Glomerular visceral epithelial cell (primary cell): ENCODE results near the gene SLC8A1.
"Not testable (repeated sequence)": the region's sequence is repeated elsewhere in the genome, so short reads cannot be mapped to it uniquely, and the experiment has no call there.

Experiments
- DNase-seq: peaks from one replicate; pipeline ENCODE4 v3.0.0-alpha.2; 2016; ENCODE audit errors: extremely low spot score

The SLC8A1 gene

DNA sequence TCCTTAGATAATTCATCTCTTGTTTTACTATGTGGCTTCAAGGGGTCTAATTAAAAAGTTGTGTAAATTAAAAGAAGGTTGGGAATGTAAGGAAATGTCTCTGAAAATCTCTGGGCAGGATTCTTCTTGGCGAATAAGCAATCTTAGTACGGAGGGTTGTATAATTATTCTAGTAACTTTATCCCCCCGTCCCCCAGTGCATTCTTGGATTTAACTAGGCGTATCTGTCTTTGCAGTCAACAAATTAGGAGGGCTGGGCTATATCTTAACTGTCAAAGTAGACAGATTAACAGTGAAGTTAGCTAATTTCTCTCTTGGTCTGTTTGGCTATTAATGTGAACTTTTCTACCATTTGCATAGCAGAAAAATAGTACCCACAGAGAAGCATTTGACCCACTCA is 343.0 kb downstream of the SLC8A1 start:
- no peak for DNase-seq

DNA sequence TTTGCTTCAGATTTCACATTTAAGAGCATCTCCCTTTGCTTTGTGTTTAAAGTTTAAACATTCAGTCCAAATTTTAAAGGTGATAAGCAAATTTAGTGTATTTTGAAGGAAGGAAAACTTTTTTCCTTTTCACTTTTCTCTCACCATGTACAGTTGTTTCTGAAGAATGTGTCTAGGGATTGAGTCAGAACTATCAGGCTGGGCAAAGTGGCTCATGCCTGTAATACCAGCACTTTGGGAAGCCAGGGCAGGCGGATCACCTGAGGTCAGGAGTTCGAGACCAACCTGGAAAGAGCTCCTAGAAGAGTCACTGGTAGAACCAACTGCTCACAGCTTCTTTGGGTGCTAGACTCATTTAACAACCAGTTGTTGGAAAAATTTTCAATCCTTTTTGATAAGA is 345.8 kb downstream of the SLC8A1 start:
- DNase-seq = no peak

DNA sequence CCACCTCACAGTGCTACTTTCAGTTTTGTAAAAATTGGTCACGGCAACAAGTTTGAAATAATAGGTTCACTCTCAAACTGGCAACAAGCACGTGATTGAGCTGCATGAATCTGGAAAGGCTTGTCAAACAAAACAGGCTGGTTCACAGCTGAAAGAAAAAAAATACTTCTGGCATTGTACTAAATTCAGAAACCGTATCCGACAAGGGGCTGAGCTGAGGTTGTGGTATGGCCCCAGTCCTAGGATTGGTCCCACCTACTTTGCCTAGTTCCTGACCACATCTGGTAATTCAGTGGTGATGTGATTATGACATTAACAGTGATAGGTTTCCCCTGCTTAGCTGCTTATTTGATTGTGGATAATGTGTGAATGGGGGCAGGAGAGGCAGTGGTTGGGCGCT is 346.3 kb downstream of the SLC8A1 start:
- DNase-seq = peak; percentile 72

DNA sequence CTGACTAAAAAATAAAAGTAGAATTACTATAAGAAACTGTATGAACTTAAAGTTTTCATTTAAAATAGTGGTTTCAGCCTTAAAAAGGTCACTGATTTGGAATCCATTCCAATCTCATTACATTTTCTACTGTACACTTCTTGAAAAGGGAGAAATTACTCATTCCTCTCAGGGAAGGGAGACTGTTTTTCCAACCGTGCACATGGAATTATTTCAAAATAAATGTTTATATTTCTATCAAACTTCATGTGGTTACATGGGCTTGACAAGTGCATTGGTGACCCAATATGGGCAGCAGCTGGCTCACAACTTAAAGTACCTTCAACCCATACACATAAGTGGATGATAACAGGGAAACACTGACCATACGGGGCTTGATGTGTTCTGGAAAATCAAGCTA is 348.3 kb downstream of the SLC8A1 start:
- peak; percentile 31 for DNase-seq

DNA sequence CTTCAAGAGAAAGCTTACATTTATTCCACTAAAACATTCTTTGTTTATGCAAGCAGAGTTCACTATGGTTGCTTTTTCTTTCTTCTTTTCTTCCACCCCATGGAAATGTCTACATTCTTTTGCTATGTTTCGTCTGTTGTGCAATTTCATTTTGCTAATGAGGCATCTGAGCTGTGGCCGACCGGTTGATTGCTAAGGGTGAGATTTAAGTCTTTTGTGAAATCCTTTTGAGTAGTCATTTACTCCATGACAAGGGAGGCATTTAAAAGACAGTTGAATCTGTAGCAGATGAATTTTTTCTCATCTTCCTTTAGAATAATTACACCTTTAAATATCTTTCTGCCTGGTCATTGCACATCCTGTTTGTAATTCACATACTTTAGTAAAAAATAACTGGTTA is 348.7 kb downstream of the SLC8A1 start:
- peak; percentile 34 for DNase-seq

DNA sequence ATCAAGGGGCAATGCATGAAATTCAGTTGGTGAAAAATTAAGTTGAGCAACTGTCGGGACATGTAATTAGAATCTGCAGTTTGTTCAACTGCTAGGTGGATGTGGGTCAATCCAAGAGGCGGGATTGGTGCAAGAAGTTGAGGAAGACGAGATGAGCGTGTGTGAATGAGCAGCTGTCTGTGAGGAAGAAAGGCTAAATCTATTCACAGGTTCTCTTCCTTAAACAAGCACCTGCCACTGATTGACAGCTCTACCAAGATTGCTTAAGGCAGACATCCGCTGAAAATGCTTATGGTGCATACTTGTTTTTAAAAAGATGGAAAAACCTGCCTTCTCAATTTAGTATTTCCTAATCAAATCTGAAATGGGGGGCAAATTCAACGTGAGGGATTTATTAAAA is 349.4 kb downstream of the SLC8A1 start:
- DNase-seq = no peak

DNA sequence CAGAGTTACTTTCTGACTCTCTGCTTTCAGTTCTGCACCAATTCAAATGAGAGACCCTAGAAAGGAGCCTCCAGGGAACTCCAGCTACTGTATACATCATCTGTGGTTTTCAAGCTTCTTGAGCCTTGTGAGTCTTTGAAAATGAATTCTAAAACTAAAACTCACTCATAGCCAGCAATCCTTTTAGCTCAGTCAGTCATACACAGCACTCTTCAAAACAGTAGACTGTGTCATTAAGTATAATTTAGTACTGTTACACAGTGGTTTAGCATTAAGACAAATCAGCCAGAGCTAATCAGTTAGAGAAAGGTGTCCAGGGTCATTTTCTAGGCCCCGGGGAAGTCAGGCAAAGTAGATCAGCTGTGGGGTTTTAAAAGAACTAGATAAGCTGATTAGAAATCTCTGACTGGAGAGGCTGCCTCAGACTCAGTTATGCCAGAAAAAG is 350.7 kb downstream of the SLC8A1 start:
- peak; percentile 58 for DNase-seq

DNA sequence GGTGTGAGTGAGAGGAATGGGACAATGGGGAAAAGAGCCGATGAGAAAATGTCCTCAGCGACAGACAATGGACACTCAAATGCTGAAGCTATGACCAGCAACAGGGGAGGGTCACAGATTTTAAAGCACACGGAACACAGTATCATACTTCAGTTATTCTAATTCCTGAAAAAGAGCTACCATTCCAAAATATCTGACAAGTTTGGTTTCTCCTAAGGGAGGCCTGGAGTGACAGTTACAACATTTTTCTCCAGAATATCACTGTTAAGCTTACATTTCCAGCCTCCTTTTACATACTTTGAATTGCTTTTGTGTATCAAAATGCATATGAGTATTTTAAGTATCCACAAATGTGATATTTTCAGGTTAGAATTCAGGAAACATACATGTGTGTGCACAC is 351.2 kb downstream of the SLC8A1 start:
- no peak for DNase-seq

DNA sequence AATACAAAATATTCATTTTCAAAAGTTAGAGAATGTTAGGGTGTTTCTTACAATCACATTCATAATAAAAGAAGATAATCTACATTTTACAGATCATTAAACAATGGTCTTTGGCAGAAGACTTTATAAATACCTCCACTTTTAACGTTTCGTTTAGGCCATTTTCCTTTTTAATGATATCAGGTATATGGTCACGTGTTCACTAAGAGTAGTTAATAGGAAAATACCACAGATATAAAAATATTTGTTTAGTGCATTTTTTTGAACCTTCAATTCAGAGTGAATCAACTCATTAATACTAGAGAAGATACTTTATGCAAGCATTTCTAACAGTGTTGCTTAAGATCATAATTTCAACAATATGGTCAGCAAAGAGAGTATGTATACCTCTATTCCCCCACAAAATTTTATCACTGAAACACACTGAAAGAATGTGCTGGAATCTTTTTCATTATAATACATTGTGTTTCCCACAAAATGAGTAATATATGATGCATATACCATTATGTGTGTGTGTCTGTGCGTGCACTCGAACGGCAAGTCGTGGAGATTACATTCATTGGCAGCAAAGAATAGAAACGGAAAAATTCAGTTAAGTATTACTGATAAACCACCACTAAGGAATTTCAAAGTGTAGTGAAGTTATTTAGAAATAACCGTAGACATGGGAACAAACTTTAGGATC is 353.0 kb downstream of the SLC8A1 start:
- DNase-seq = peak; percentile 52

DNA sequence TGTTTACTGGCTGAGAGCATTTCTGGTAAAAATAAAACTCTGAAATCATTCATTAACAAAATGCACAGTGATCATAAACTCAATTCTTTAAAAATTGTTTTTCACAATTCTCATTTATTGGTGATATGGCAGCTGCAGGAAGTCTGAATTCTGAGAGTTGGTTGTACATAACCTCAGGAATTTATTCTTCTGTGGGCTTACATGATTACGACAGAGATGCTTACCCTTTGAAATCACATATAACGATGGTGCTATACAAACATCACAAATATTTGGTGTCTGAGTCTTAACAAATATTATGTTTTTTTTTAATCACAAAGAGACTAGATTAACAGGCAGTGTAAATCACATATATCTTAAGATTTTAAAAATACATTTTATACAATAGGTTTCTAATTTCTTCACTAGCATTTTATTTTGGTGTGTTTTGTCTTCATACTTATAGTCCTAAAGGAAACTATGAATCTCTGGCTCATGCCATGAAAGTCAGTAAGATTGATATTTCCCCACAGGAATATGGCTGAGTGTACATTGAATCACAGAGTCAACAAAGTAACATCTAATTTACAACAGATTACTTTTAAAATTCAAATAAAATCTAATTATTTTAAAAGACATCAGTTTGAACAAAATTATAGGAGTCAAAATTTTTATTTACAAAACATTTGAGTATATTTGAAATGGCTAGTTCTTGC is 354.1 kb downstream of the SLC8A1 start:
- peak; percentile 55 for DNase-seq

DNA sequence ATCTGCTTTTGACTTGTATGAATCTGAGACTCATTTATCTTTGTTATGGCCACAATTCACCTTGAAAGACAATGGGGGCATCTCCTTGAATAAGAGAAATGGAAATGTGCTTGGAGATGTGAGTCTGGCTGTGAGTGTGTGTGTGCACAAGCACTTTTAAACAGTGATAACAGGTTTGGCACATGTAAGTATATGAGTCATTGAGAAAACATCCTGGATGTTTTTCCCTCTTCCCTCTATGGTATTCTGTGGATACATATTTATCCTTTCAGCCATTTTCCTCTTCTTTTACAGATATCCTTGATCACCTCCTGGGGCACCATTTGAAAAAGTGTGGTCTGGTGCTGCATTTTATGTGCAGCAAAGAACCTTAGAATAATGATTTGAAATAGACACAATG is 355.5 kb downstream of the SLC8A1 start:
- peak; percentile 41 for DNase-seq

DNA sequence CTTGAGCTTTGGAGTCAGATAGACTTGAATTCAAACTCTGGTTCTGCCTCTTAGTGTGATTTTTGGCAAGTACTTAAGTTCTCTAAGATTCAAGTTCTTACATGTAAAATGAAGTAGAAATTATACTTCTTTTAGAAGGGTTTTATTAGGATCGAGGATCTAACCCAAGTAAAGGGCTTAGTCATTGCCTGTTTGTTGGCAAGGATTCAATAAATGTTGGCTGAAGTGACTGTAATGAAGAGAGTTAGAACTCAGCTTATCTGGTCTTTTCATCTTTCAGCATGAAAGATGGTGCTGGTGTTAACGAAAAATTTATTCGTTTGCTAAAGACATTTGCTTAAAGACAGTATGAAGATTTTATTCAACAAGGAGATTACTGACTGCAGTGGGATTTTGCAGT is 356.9 kb downstream of the SLC8A1 start:
- no peak for DNase-seq

DNA sequence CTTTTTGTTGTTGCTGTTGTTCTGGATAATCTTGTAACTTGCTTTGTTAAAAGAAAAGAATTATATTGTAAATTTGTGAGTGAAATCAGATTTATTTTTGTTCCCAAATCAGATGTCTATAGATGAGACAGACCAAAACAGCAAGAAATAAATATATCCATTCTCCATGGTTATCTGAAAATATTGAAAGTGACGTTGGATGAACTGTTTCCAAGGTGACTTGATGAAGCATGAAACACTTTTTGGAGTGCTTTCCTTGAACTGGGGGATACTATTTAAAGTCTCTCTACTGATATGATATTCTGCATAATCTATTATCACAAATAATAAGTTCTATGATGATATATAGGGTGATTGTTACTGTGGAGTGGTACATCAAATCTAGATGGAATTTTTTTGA is 357.4 kb downstream of the SLC8A1 start:
- no peak for DNase-seq

DNA sequence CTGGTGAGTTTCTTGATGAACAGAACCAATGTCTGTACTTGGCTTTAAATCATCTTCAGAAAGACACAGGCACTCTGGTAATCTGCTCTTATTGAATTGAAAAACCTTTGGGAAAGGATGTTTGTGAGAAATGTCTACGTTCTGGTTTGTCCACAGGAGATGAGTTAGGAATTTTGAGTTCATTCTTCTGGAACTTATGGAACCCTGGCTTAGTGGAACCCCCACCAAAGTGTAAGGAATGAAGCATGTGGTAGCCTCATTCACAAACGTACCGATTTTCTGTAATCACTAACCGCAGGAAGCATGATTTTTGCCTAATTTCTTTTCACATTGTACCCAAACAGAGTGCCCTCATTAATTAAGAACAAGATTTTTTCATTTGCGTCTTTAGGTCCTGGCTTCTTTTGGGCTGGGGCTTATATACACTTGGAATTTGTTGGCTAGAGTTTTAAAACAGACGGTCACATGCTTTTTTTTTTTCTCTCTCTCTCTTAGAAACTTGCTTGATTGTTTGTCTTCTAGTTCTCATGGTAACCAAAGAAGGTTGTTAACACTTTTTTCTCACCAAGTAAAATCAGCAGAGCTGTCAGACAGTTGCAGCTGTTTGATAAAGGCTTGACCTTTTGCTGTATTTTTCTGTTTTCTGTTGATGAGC is 358.7 kb downstream of the SLC8A1 start:
- DNase-seq = no peak

DNA sequence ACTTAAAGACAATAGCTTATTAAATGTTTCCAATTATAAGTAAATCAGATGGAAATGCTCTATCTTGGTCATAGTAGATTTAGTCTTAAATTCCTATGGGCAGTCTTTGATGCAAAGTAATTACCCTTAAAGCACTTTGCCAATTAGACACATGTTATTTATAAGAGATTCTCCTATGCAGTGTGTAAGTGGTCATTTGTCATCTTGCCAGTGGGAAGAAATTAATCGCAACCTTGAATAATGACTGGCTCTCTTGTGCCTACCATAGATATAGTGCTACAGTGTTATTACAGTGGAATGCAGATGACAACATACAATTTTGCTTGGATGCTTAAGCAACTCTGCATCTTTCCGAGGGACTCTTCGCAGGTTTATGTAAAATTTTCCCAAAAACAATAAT is 361.8 kb downstream of the SLC8A1 start:
- DNase-seq = no peak

DNA sequence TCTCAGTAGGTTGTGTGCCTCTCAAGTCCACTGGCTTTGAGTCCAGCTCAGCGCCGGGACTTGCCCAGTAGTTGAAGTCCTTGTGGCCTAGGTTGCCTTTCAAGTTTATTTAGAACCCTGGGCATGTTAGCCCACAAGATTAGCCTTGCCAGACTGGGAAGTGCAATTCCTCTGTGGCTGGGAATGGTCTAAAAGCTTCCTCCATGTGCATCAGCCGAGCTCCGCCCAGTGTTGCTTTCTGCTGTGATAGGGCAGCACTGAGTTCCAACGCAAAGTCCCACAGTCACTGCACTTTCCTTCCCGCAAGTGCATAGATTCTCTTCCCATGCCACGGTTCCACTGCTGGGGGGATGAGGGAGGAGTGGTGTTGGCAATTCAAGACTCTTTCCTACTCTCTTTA is 364.0 kb downstream of the SLC8A1 start:
- no peak for DNase-seq

DNA sequence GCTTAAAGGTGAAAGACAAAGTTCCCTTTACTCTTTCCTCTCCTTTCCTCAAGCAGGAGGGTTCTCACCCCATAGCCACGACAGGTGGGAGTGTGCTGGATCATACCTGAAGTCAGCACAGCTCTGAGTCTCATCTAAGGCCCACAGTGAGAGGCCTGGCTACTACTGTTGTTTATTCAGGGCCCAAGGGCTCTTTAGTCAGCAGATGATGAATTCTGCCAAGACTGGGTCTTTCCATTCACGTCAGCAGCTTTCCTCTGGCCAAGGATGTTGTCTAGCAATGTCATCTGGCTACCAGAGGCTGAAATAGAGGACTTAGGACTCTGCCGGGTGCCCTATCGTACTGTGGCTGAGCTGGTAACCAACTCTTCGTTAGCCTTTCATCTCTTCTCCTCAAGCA is 364.5 kb downstream of the SLC8A1 start:
- no peak for DNase-seq

DNA sequence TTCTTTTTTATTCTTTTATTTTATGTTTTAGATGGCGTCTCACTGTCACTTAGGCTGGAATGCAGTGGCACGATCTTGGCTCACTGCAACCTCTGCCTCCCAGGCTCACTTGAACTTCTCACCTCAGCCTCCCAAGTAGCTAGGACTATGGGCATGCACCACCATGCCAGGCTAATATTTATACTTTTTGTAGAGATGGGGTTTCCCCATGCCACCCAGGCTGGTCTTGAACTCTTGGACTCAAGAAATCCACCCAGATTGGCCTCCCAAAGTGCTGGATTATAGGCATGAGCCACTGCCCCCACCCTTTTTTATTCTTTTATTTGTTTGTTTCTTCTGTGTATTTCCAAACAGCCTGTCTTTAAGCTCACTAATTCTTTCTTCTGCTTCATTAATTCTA is 366.1 kb downstream of the SLC8A1 start:
- DNase-seq = no peak

DNA sequence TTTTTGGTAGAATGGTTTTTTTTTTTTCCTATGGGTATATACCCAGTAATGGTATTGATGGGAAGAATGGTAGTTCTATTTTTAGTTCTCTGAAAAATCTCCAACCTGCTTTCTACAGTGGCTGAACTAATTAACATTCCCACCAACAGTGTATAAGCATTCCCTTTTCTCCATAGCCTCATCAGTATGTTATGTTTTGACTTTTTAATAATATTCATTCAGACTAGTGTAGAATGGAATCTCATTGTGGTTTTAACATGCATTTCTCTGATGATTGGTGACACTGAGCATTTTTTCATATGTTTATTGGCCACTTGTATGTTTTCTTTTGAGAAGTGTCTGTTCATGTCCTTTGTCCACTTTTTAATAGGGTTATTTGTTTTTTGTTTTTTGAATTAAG is 378.6 kb downstream of the SLC8A1 start:
- not testable (repeated sequence) for DNase-seq

DNA sequence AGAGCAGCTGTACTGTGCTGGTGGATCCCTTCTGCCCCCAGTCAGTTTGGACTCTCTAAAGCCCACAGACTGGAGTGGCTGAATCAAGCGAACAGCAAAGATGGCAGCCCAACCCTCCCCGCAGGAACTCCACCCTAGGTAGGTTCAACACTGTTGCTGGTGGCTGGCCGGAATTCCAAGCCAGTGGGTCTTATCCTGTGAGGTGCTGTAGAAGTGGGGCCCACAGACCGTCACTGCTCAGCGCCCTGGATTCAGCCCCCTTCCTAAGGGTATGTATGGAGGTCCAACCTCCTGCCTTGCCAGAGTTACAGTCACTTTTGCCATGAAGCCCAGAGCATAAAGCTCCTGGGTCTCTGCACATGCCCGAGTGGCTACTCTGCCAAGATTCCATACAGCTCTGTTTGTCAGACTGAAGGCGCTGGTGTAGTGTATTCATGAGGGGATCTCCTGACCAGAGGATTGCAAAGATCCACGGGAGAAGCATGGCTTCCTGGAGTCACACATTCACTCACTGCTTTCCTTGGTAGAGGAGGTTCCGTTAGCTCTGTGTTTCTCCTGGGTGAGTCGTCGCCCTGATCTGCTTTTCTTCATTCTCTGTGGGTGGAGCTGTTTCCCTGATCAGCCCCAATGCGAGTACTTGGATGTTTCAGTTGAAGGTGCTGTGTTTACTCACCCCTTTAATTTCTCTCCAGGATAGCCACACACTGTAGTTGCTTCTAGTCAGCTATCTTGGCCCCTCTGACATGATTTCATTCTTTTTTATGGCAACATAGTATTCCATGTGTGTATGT is 379.3 kb downstream of the SLC8A1 start:
- no peak for DNase-seq

DNA sequence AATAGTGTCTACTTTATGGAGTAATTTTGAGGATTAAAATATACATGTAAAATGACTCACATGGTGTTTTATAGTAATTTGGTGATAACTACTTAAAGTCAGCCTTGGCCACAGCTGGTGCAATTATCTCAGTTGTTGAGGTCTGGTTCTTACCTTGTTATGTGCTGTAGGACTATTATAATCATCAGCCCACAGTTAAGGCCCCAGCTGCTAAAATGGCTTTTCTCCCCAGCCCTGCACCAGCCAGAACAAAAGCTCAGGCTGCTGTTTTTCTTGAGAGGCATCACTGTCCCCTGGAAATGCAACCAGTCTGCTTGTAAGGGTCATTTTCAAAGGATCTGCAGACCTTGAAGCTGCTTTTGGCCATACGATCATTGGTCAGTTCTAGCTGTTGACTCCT is 389.5 kb downstream of the SLC8A1 start:
- DNase-seq = no peak

DNA sequence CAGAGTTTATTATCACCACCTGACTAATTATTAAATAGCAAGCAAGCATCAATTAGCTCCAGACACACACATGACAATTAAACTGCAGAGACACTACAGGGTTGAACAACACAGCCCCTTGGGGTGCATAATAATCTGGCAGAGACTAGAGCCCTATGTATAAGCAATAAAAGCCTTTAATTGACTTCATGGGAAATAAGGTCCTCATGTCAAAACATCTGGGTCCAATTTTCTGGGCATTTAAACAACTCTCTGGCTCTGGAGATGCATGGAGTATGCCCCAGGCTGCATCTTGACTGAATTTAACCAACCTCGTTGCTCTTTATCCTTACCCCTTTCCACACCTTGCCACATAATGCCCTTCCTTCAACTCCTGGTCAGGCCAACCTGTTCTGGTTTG is 402.1 kb downstream of the SLC8A1 start:
- DNase-seq = no peak
